HepG2 (cell line): ENCODE data around the gene ZFAND6. TPM values are rescaled to one million over a fixed set of nuclear protein-coding genes. Genes with fewer than 3 reads are reported as not detected.

Experiments used
- ATAC-seq: fragments of 200-7000 bp; cut with Tn5 transposase; 3 replicates; pipeline ENCODE4 v1.9.1; 2020; ENCODE audit warnings: mild to moderate bottlenecking, moderate library complexity
- BruUV-seq: library from RNA; stranded (reverse); fragments of 400-500 nt; replicated peaks from 2 replicates; lab custom pipeline; 2021; lab: Mats Ljungman, UMichigan
- CTCF ChIA-PET: fragments of 300-600 bp; formaldehyde crosslinking; extraction: SDS; loops from one replicate; lab custom pipeline; 2021; ENCODE audit warnings: low total read pairs, inconsistent platforms, low intra/inter-chr PET ratio; lab: Yijun Ruan, JAX
- POLR2A ChIA-PET: fragments of 350-600 bp; sonication (Branson Sonifier 250); formaldehyde crosslinking; loops from one replicate; lab custom pipeline; 2020; ENCODE audit warnings: antibody characterized with exemption, inconsistent platforms; lab: Yijun Ruan, JAX
- DNase-seq: peaks from one replicate; pipeline ENCODE4 v3.0.0-alpha.2; 2015; ENCODE audit warnings: low spot score
- FAIRE-seq: peaks from 3 replicates; lab custom pipeline; 2011; peaks lifted over from hg19 to GRCh38; lab: Jason Lieb, UNC
- H2AFZ ChIP-seq: one replicate; pipeline ENCODE4 v1.6.1; 2011; ENCODE audit warnings: low read length, inconsistent platforms
- H3K27ac ChIP-seq: fragments of 300-600 bp; 3 replicates; pipeline ENCODE4 v1.8.0; 2011; ENCODE audit warnings: mixed run types, mild to moderate bottlenecking, mixed read lengths, low read length, inconsistent platforms; ENCODE audit not compliant: insufficient read depth; ENCODE audit errors: extremely low read length
- H3K27me3 ChIP-seq, 2 experiments: fragments of 200-600 bp in 1 of 2; 2 replicates in 1 of 2; 3 replicates in 1 of 2; pipeline versions ENCODE4 v1.6.0 to v1.8.0; 2011; ENCODE audit warnings: low read length in 2 of 2, mild to moderate bottlenecking in 2 of 2, moderate library complexity in 2 of 2, inconsistent platforms in 1 of 2; ENCODE audit not compliant: insufficient read depth in 2 of 2, control insufficient read depth in 1 of 2
- H3K36me3 ChIP-seq, 2 experiments: fragments of 200-600 bp in 1 of 2; replicated peaks in 1 of 2; 2 replicates in 1 of 2; 3 replicates in 1 of 2; pipeline versions ENCODE4 v1.5.1 to v1.8.0; 2011; ENCODE audit warnings: low read length in 2 of 2, inconsistent platforms in 1 of 2; ENCODE audit not compliant: insufficient read depth in 2 of 2, control insufficient read depth in 1 of 2
- H3K4me1 ChIP-seq: 2 replicates; pipeline ENCODE4 v1.5.1; 2012; ENCODE audit warnings: low read length, inconsistent platforms; ENCODE audit not compliant: insufficient read depth
- H3K4me2 ChIP-seq: 2 replicates; pipeline ENCODE4 v1.6.0; 2011; ENCODE audit warnings: low read depth, low read length, inconsistent platforms
- H3K4me3 ChIP-seq, 3 experiments: fragments of 200-600 bp in 1 of 3; sonication (generic), shearing (Covaris generic) in 1 of 3; replicated peaks in 1 of 3; 2 replicates each; pipeline ENCODE4 v1.5.1; 2011 to 2016; ENCODE audit warnings: low read length in 3 of 3, inconsistent platforms in 2 of 3, low read depth in 2 of 3, mild to moderate bottlenecking in 2 of 3, control low read depth in 1 of 3, mixed read lengths in 1 of 3; ENCODE audit not compliant: insufficient read depth in 1 of 3
- H3K79me2 ChIP-seq: one replicate; pipeline ENCODE4 v1.6.1; 2011; ENCODE audit warnings: low read length, inconsistent platforms; ENCODE audit not compliant: insufficient read depth
- H3K9ac ChIP-seq: 2 replicates; pipeline ENCODE4 v1.6.0; 2011; ENCODE audit warnings: mild to moderate bottlenecking, low read depth, low read length, inconsistent platforms; ENCODE audit not compliant: insufficient read depth
- H3K9me3 ChIP-seq: 2 replicates; pipeline ENCODE4 v1.5.1; 2012; ENCODE audit warnings: mild to moderate bottlenecking, low read length
- H4K20me1 ChIP-seq: 2 replicates; pipeline ENCODE4 v1.6.0; 2011; ENCODE audit warnings: inconsistent platforms, mild to moderate bottlenecking, low read length, moderate library complexity; ENCODE audit not compliant: insufficient read depth
- MAZ ChIP-seq, 2 experiments: sonication (generic) in 1 of 2; formaldehyde crosslinking in 1 of 2; IDR thresholded peaks; 2 replicates each; pipeline versions ENCODE4 v1.5.0 to v1.6.1; 2012 to 2020; ENCODE audit warnings: low read depth in 2 of 2, mild to moderate bottlenecking in 2 of 2, borderline replicate concordance in 1 of 2, improper control_type of control experiment in 1 of 2, low read length in 1 of 2, missing genetic modification reagents in 1 of 2, moderate library complexity in 1 of 2
- MED8 ChIP-seq: sonication (generic); formaldehyde crosslinking; IDR thresholded peaks from 2 replicates; pipeline ENCODE4 v1.8.1; 2023; ENCODE audit warnings: mild to moderate bottlenecking, missing genetic modification reagents; ENCODE audit not compliant: insufficient replicate concordance
- MEIS2 ChIP-seq: sonication (generic); formaldehyde crosslinking; IDR thresholded peaks from 2 replicates; pipeline ENCODE4 v1.9.0; 2021; ENCODE audit warnings: mild to moderate bottlenecking, missing genetic modification reagents
- REXO4 ChIP-seq: sonication (generic); formaldehyde crosslinking; IDR thresholded peaks from 2 replicates; pipeline ENCODE4 v1.8.0; 2022; ENCODE audit warnings: missing genetic modification reagents, mild to moderate bottlenecking, borderline replicate concordance
- SRY ChIP-seq: sonication (generic); formaldehyde crosslinking; IDR thresholded peaks from 2 replicates; pipeline ENCODE4 v1.8.0; 2022; ENCODE audit warnings: mild to moderate bottlenecking, missing genetic modification reagents
- ZBTB21 ChIP-seq: sonication (generic); formaldehyde crosslinking; IDR thresholded peaks from 2 replicates; pipeline ENCODE4 v1.4.0; 2020; ENCODE audit warnings: missing genetic modification reagents
- ZNF383 ChIP-seq: sonication (generic); formaldehyde crosslinking; IDR thresholded peaks from 2 replicates; pipeline ENCODE4 v1.4.0; 2020; ENCODE audit warnings: missing genetic modification reagents, mild to moderate bottlenecking, borderline replicate concordance
- WGBS: methylation state at CpG from one replicate; pipeline ENCODE4 v1.1.6; 2017; ENCODE audit warnings: low lambda C conversion rate; 5-methylcytosine and 5-hydroxymethylcytosine counted together
- in situ Hi-C: cut with HindIII; loops from 2 replicates; pipeline ENCODE4 v1.10.0; 2017; ENCODE audit warnings: low pct_unique_long_range_greater_than_20kb; ENCODE audit not compliant: extremely low pct_ligation_motif_present
- intact Hi-C: fragments of 100-400 bp; cut with micrococcal nuclease; formaldehyde crosslinking; loops from one replicate; pipeline ENCODE4 v1.10.0; 2022; ENCODE audit not compliant: unreplicated experiment
- polyA plus RNA-seq, 8 experiments: library from polyadenylated mRNA; depleted of rRNA in 3 of 8; stranded (reverse) in 7 of 8; unstranded in 1 of 8; fragments of >200 nt; fragmentation: Illumina TruSeq in 4 of 8; extraction: Trizol in 4 of 8; gene quantifications; 2 replicates each; pipeline versions ENCODE4 v1.2.1 to v1.2.3, GENCODE V29; 2011 to 2016; ENCODE audit warnings: low read depth in 4 of 8, missing spikeins in 1 of 8, mixed read lengths in 1 of 8; ENCODE audit not compliant: insufficient read depth in 1 of 8
- total RNA-seq, 5 experiments: library from RNA; depleted of rRNA; stranded (reverse); fragments of >200 nt; fragmentation: Illumina TruSeq; extraction: Trizol; gene quantifications; 2 replicates each; pipeline ENCODE4 v1.2.3, GENCODE V29; 2016; ENCODE audit warnings: low read depth in 1 of 5
- TF ChIP-seq, protein P1 (sequence below): sonication (generic); formaldehyde crosslinking; IDR thresholded peaks from 2 replicates; pipeline ENCODE4 v1.5.0; 2020; ENCODE audit warnings: mild to moderate bottlenecking, missing genetic modification reagents
- TF ChIP-seq, protein P2 (sequence below), 2 experiments: fragments of 450-650 bp in 1 of 2; sonication (generic) in 1 of 2; formaldehyde crosslinking; IDR thresholded peaks; 2 replicates each; pipeline versions ENCODE4 v1.5.0 to v1.8.0; 2020 to 2022; ENCODE audit warnings: mild to moderate bottlenecking in 1 of 2, missing genetic modification reagents in 1 of 2
- TF ChIP-seq, protein P3 (sequence below): sonication (generic); formaldehyde crosslinking; IDR thresholded peaks from 2 replicates; pipeline ENCODE4 v1.9.0; 2021; ENCODE audit warnings: mild to moderate bottlenecking, missing genetic modification reagents
- TF ChIP-seq, protein P4 (sequence below): sonication (generic); formaldehyde crosslinking; IDR thresholded peaks from 2 replicates; pipeline ENCODE4 v1.8.1; 2023; ENCODE audit warnings: missing genetic modification reagents, mild to moderate bottlenecking, borderline replicate concordance

ZFAND6 gene
- total and polyA plus RNA-seq, 2 of the 13 experiments (the other 11 are each of a cell fraction or from before 2014, with no cell fraction given): 84.2 to 115 TPM

DNA sequence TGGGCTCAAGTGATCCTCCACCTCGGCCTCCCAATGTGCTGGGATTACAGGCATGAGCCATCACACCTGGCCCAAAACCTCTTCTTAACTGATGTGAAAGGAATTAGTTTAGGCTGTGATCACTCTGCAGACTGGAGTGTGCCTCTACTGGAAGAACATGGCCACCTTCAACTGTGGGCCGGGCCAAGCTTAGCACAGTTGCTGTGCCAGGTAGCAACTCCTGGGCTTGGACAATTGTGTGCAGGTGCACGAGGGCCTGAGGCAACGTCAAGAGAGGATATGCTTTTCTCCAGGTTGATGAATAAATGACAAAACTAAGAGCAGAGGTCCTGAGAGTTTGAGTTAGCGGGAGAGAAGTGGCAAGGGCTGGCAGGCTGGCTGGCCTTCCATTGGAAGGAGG lies 99.8 kb downstream of the ZFAND6 start:
- 98% methylated on average over 5 of the region's 5 CpGs for WGBS
- CTCF ChIA-PET: no interaction called here
- no peak for TF ChIP-seq SRY (CRISPR knock-in tag)
- TF ChIP-seq ZBTB21 (CRISPR knock-in tag): no peak
- TF ChIP-seq, protein P1, sequence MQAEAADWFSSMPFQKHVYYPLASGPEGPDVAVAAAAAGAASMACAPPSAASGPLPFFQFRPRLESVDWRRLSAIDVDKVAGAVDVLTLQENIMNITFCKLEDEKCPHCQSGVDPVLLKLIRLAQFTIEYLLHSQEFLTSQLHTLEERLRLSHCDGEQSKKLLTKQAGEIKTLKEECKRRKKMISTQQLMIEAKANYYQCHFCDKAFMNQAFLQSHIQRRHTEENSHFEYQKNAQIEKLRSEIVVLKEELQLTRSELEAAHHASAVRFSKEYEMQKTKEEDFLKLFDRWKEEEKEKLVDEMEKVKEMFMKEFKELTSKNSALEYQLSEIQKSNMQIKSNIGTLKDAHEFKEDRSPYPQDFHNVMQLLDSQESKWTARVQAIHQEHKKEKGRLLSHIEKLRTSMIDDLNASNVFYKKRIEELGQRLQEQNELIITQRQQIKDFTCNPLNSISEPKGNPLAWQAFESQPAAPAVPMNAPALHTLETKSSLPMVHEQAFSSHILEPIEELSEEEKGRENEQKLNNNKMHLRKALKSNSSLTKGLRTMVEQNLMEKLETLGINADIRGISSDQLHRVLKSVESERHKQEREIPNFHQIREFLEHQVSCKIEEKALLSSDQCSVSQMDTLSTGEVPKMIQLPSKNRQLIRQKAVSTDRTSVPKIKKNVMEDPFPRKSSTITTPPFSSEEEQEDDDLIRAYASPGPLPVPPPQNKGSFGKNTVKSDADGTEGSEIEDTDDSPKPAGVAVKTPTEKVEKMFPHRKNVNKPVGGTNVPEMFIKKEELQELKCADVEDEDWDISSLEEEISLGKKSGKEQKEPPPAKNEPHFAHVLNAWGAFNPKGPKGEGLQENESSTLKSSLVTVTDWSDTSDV (CRISPR knock-in tag): no peak
- no peak for TF ChIP-seq ZNF383 (CRISPR knock-in tag)
- TF ChIP-seq, protein P2, sequence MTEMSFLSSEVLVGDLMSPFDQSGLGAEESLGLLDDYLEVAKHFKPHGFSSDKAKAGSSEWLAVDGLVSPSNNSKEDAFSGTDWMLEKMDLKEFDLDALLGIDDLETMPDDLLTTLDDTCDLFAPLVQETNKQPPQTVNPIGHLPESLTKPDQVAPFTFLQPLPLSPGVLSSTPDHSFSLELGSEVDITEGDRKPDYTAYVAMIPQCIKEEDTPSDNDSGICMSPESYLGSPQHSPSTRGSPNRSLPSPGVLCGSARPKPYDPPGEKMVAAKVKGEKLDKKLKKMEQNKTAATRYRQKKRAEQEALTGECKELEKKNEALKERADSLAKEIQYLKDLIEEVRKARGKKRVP (CRISPR knock-in tag; IDR thresholded peaks at IDR 0.05): no peak
- TF ChIP-seq MEIS2 (CRISPR knock-in tag): no peak
- TF ChIP-seq, protein P3, sequence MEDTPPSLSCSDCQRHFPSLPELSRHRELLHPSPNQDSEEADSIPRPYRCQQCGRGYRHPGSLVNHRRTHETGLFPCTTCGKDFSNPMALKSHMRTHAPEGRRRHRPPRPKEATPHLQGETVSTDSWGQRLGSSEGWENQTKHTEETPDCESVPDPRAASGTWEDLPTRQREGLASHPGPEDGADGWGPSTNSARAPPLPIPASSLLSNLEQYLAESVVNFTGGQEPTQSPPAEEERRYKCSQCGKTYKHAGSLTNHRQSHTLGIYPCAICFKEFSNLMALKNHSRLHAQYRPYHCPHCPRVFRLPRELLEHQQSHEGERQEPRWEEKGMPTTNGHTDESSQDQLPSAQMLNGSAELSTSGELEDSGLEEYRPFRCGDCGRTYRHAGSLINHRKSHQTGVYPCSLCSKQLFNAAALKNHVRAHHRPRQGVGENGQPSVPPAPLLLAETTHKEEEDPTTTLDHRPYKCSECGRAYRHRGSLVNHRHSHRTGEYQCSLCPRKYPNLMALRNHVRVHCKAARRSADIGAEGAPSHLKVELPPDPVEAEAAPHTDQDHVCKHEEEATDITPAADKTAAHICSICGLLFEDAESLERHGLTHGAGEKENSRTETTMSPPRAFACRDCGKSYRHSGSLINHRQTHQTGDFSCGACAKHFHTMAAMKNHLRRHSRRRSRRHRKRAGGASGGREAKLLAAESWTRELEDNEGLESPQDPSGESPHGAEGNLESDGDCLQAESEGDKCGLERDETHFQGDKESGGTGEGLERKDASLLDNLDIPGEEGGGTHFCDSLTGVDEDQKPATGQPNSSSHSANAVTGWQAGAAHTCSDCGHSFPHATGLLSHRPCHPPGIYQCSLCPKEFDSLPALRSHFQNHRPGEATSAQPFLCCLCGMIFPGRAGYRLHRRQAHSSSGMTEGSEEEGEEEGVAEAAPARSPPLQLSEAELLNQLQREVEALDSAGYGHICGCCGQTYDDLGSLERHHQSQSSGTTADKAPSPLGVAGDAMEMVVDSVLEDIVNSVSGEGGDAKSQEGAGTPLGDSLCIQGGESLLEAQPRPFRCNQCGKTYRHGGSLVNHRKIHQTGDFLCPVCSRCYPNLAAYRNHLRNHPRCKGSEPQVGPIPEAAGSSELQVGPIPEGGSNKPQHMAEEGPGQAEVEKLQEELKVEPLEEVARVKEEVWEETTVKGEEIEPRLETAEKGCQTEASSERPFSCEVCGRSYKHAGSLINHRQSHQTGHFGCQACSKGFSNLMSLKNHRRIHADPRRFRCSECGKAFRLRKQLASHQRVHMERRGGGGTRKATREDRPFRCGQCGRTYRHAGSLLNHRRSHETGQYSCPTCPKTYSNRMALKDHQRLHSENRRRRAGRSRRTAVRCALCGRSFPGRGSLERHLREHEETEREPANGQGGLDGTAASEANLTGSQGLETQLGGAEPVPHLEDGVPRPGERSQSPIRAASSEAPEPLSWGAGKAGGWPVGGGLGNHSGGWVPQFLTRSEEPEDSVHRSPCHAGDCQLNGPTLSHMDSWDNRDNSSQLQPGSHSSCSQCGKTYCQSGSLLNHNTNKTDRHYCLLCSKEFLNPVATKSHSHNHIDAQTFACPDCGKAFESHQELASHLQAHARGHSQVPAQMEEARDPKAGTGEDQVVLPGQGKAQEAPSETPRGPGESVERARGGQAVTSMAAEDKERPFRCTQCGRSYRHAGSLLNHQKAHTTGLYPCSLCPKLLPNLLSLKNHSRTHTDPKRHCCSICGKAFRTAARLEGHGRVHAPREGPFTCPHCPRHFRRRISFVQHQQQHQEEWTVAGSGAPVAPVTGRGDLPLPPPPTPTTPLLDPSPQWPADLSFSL (CRISPR knock-in tag): no peak
- no peak for TF ChIP-seq MED8 (CRISPR knock-in tag)
- no peak for TF ChIP-seq MAZ (IDR thresholded peaks at IDR 0.05; ENCODE audit: borderline replicate concordance, low read depth, low read length)
- no peak for TF ChIP-seq MAZ (CRISPR knock-in tag; IDR thresholded peaks at IDR 0.05; ENCODE audit: low read depth)
- TF ChIP-seq, protein P4, sequence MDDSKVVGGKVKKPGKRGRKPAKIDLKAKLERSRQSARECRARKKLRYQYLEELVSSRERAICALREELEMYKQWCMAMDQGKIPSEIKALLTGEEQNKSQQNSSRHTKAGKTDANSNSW (CRISPR knock-in tag): no peak
- no peak for TF ChIP-seq REXO4 (CRISPR knock-in tag)

More for the DNA sequence above, 99.8 kb downstream of the ZFAND6 start:
- in situ Hi-C loops: loop anchor here (25.0 kb wide), 1 partner anchor 272 kb away; the partner anchor contains the start of gene MTHFS
- no peak overlapping the region for H3K4me2 ChIP-seq
- no TSS peak for BruUV-seq
- H2AFZ ChIP-seq: no peak overlapping the region
- peaks cover 89% of the 10 kb centered on the region for H3K4me1 ChIP-seq
- FAIRE-seq (no peak), DNase-seq (no peak), ATAC-seq (no peak)
- H3K36me3 ChIP-seq: peaks cover 13 to 20% of the 10 kb centered on the region in 2 experiments
- H3K27me3 ChIP-seq: no peaks in the 10 kb centered on the region
- H3K9ac ChIP-seq: no peak overlapping the region
- no peaks in the 10 kb centered on the region for H3K9me3 ChIP-seq
- intact Hi-C loops: loop anchor here (10.0 kb wide), 1 partner anchor 274 kb away; no protein-coding TSS in a partner anchor
- H3K79me2 ChIP-seq: peaks cover 12% of the 10 kb centered on the region
- POLR2A ChIA-PET: interaction anchor here (2.0 kb wide), 1 partner anchor 100 kb away, joined by 8 read pairs; the partner anchor contains the start of gene ZFAND6
- no peak overlapping the region for H3K4me3 ChIP-seq
- no peak overlapping the region for H3K27ac ChIP-seq
- no peaks in the 10 kb centered on the region for H4K20me1 ChIP-seq
